HG03354 (cell line): ENCODE measurements around the gene KHNYN.
A peak's percentile ranks its signal among the peaks of the same experiment; 100 is the strongest.
"Not testable (repeated sequence)": the region's sequence is repeated elsewhere in the genome, so short reads cannot be mapped to it uniquely, and the experiment has no call there.

Experiments
- ATAC-seq: cut with Tn5 transposase; IDR thresholded peaks from one replicate; pipeline ENCODE4 v1.9.1; 2021; ENCODE audit warnings: mild to moderate bottlenecking; ENCODE audit not compliant: unreplicated experiment, poor library complexity, severe bottlenecking

The KHNYN gene

GRCh38 chr14:24463884-24464785, 34.4 kb downstream of the KHNYN start:
- no peak for ATAC-seq

GRCh38 chr14:24465368-24465767, 35.6 kb downstream of the KHNYN start:
- no peak for ATAC-seq

GRCh38 chr14:24465805-24466204, 36.1 kb downstream of the KHNYN start:
- ATAC-seq, result no peak

GRCh38 chr14:24470450-24470849, 40.7 kb downstream of the KHNYN start:
- ATAC-seq, result not testable (repeated sequence)

GRCh38 chr14:24473211-24473610, 43.5 kb downstream of the KHNYN start:
- ATAC-seq, result no peak

- no peak for ATAC-seq
Measured at GRCh38 chr14:24475261-24475660, 45.5 kb downstream of the KHNYN start.

- not testable (repeated sequence) for ATAC-seq
Measured at GRCh38 chr14:24479999-24480398, 50.2 kb downstream of the KHNYN start.

- ATAC-seq, result peak; percentile 80
Measured at GRCh38 chr14:24481622-24482324, 52.0 kb downstream of the KHNYN start.

GRCh38 chr14:24482699-24483303, 53.0 kb downstream of the KHNYN start:
- ATAC-seq, result not testable (repeated sequence)

- no peak for ATAC-seq
Measured at GRCh38 chr14:24483604-24484252, 54.0 kb downstream of the KHNYN start.
